ENCODE measurements around the gene CS. TPM values are rescaled to one million over a fixed set of nuclear protein-coding genes. Genes with fewer than 3 reads are reported as not detected.
"Not testable (repeated sequence)": the region's sequence is repeated elsewhere in the genome, so short reads cannot be mapped to it uniquely, and the experiment has no call there.

The CS gene
- total RNA-seq, 4 donors from 2014 or later, result 126 to 175 (median 133) TPM

GRCh38 chr12:56293795-56294194, 6.3 kb downstream of the CS start:
- Histone ChIP-seq H3K27me3 (no peaks in the 10 kb centered on the region), H3K9me3 (no peaks in the 10 kb centered on the region), H3K4me3 (no peak overlapping the region), H3K36me3 (peaks cover 0 to 53% (median 4%) of the 10 kb centered on the region in 3 donors), H3K4me1 (peaks cover 26 to 86% (median 28%) of the 10 kb centered on the region in 3 donors), H3K27ac (peak overlapping the region in 3 of 4 donors; percentile 10 to 42 (median 32))
- no peak for DNase-seq
- 65 to 82% methylated on average over 3 to 5 of the region's 5 CpGs for WGBS, 2 donors
- TF ChIP-seq CTCF (IDR thresholded peaks at IDR 0.05) (no peak), POLR2A (IDR thresholded peaks at IDR 0.05) (no peak)
- intact Hi-C loops (cut with DNase I), result no loop called here

- H3K4me1 ChIP-seq, result peaks cover 22 to 50% (median 22%) of the 10 kb centered on the region in 3 donors
- H3K9me3 ChIP-seq, result no peaks in the 10 kb centered on the region
- H3K27me3 ChIP-seq, result no peaks in the 10 kb centered on the region
- no peak overlapping the region for H3K27ac ChIP-seq
- intact Hi-C loops (cut with DNase I), result no loop called here
- DNase-seq, result no peak
- H3K4me3 ChIP-seq, result no peak overlapping the region
- TF ChIP-seq CTCF (IDR thresholded peaks at IDR 0.05) (no peak), POLR2A (IDR thresholded peaks at IDR 0.05) (no peak)
- 82 to 96% methylated on average over 3 of the region's 3 CpGs for WGBS, 2 donors
- peaks cover 0 to 75% (median 13%) of the 10 kb centered on the region in 3 donors for H3K36me3 ChIP-seq
These were observed 11.3 kb downstream of the CS start for GRCh38 chr12:56288705-56289387.

- intact Hi-C loops (cut with DNase I), result no loop called here
- H3K4me3 ChIP-seq, result no peak overlapping the region
- peaks cover 13 to 23% (median 15%) of the 10 kb centered on the region in 3 donors for H3K4me1 ChIP-seq
- no peak for TF ChIP-seq POLR2A (IDR thresholded peaks at IDR 0.05)
- TF ChIP-seq CTCF (IDR thresholded peaks at IDR 0.05), result no peak
- WGBS, 2 donors, result 44 to 56% methylated on average over 4 of the region's 4 CpGs
- no peak for DNase-seq
- no peaks in the 10 kb centered on the region for H3K27me3 ChIP-seq
- peaks cover 15 to 94% (median 37%) of the 10 kb centered on the region in 3 donors for H3K36me3 ChIP-seq
- H3K9me3 ChIP-seq, result no peaks in the 10 kb centered on the region
- no peak overlapping the region for H3K27ac ChIP-seq
These were observed 13.9 kb downstream of the CS start for GRCh38 chr12:56286044-56286830.

GRCh38 chr12:56284263-56284662, 15.9 kb downstream of the CS start:
- intact Hi-C loops (cut with DNase I), result not testable (repeated sequence)

GRCh38 chr12:56282579-56282978, 17.6 kb downstream of the CS start:
- no peaks in the 10 kb centered on the region for H3K27me3 ChIP-seq
- H3K27ac ChIP-seq, result no peak overlapping the region
- TF ChIP-seq CTCF (IDR thresholded peaks at IDR 0.05) (no peak), POLR2A (IDR thresholded peaks at IDR 0.05) (no peak)
- H3K4me3 ChIP-seq, result no peak overlapping the region
- peaks cover 26 to 95% (median 58%) of the 10 kb centered on the region in 3 donors for H3K36me3 ChIP-seq
- no peak for DNase-seq
- WGBS, 2 donors, result 94 to 97% methylated on average over 2 of the region's 2 CpGs
- intact Hi-C loops (cut with DNase I), result no loop called here
- no peaks in the 10 kb centered on the region for H3K9me3 ChIP-seq
- peaks cover 7 to 10% (median 10%) of the 10 kb centered on the region in 3 donors for H3K4me1 ChIP-seq

More at GRCh38 chr12:56284263-56284662, 15.9 kb downstream of the CS start:
- DNase-seq, H3K4me3 ChIP-seq, H3K9me3 ChIP-seq, H3K27me3 ChIP-seq, H3K27ac ChIP-seq: not testable (repeated sequence)
- 78 to 87% methylated on average over 4 to 5 of the region's 5 CpGs for WGBS, 2 donors
- Histone ChIP-seq H3K4me1 (peaks cover 7 to 10% (median 10%) of the 10 kb centered on the region in 3 donors), H3K36me3 (peaks cover 19 to 94% (median 49%) of the 10 kb centered on the region in 3 donors)

Measured in esophagus squamous epithelium (tissue), 5 donors.